ENCODE measurements around the gene DMKN.

DMKN gene

DNA sequence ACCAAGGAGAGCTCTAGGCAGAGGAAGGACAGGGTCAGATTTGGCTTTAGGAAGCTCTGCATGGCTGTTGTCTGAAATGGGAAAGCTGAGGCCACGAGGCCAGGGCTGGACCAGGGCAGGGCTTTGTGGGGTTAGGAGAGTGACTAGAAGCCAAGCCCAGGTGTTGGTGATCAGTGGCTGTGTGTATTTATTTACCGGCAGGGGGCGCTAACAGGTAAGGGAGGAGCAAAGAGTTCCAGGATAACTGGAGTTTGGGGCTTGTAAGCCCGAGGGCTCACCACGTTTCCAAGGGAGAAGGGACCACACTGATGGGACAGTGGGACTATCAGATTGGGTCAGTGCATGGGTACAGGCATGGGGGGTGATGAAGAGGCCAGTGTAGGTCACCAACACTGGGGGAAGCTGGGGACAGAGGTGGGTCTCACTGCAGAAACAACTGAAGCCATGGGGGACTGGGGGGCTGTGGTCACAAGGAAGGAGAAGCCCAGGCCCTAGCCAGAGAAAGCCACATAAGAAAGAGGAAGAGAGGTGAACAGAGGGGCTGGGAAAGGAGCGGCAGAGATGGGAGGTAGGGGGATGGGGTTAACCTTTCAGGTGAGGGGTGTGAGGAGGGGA lies 35.8 kb upstream of the DMKN start:
- TF ChIP-seq, protein P1, sequence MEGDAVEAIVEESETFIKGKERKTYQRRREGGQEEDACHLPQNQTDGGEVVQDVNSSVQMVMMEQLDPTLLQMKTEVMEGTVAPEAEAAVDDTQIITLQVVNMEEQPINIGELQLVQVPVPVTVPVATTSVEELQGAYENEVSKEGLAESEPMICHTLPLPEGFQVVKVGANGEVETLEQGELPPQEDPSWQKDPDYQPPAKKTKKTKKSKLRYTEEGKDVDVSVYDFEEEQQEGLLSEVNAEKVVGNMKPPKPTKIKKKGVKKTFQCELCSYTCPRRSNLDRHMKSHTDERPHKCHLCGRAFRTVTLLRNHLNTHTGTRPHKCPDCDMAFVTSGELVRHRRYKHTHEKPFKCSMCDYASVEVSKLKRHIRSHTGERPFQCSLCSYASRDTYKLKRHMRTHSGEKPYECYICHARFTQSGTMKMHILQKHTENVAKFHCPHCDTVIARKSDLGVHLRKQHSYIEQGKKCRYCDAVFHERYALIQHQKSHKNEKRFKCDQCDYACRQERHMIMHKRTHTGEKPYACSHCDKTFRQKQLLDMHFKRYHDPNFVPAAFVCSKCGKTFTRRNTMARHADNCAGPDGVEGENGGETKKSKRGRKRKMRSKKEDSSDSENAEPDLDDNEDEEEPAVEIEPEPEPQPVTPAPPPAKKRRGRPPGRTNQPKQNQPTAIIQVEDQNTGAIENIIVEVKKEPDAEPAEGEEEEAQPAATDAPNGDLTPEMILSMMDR (IDR thresholded peaks at IDR 0.05; ENCODE audit: low read depth, low read length, missing control alignments), result peak; percentile 72
- no peak for DNase-seq (ENCODE audit: extremely low read depth, low read depth)
- no peak overlapping the region for H3K4me3 ChIP-seq (replicated peaks; ENCODE audit: low read depth, low read length)

DNA sequence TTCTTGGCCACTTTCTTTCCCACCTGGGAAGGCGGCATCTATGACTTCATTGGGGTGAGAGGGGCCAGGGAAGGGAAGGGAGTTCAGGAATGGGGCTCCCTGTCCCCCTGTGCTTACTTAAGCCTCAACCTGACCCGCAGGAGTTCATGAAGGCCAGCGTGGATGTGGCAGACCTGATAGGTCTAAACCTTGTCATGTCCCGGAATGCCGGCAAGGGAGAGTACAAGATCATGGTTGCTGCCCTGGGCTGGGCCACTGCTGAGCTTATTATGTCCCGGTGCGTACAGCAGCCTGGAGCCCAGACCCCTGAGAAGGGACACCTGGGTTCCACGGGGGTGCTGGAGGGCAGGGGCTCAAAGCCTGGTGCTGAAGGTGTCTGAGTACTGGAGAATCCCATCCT lies 33.1 kb upstream of the DMKN start:
- TF ChIP-seq, protein P1 (IDR thresholded peaks at IDR 0.05; ENCODE audit: low read depth, low read length, missing control alignments), result no peak
- DNase-seq (ENCODE audit: extremely low read depth, low read depth), result no peak
- peak overlapping the region; percentile 96 for H3K4me3 ChIP-seq (replicated peaks; ENCODE audit: low read depth, low read length)

DNA sequence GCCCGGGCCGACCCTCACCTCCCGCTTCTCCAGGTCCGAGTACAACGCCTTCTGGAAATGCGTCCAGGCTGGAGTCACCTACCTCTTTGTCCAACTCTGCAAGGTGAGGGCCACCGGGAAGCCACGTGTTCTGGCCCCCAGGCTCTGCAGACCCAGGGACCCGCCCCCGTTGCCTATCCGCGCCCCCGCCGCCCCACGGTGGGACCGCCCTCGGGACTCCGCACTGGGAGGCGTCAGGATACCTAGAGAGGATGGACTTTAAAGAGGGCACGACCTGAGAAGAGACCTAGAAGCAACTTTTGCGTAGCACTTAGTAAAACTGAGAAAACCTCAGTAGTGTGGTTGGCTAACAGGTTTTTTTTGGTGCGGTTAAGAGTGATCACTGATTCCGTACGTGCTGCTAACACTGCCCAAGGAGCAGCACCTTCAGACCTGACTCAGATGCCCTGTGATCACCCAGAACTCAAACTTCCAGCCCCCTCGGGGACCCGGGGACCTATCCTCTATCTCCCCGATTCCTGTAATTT lies 32.5 kb upstream of the DMKN start:
- DNase-seq (ENCODE audit: extremely low read depth, low read depth), result no peak
- TF ChIP-seq, protein P1 (IDR thresholded peaks at IDR 0.05; ENCODE audit: low read depth, low read length, missing control alignments), result no peak
- peak overlapping the region; percentile 96 for H3K4me3 ChIP-seq (replicated peaks; ENCODE audit: low read depth, low read length)

DNA sequence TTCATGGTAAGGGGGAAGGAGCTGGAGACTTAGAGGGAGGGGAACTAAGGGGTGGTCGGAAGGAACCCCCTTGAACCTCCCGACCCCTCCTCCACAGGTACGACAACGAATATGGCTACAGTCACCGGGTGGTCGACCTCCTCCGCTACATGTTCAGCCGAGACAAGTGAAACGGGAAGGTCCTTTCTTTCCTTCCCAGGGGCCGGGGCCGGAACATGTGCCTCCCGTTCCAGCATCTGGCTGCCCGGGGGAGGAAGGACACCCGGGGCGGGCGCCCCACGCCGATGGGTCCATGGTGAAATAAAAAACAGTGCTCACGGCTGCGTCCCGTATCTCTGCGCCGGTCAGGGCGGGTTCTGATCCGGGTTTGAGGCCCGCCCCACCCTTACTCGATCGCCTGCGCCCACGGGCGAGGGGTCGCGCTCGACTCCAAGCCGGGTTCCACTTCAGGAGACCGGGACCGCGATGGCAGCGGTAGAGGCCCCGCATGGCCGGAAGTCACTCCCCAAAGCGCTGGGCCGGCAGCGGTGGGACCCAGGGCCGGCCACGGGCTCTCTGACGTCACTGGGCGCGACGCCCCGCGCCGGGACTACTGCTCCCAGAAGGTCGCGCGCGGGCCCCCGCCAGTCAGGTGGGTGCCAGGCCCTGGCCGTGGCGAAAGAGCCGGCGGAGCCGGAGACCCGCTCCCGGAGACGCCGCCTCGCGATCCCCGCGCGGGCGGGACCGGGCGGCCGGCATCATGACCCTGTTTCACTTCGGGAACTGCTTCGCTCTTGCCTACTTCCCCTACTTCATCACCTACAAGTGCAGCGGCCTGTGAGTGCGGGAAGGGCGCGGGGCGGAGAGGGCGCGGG lies 31.8 kb upstream of the DMKN start, which contains the start of gene TMEM147:
Gene TMEM147, plus strand, starts transcription at position 626 of the 854 bp plus-strand sequence. Its CDS starts 114 bp downstream, at position 740.
- DNase-seq (ENCODE audit: extremely low read depth, low read depth), result peak; percentile 38
- TF ChIP-seq, protein P1 (IDR thresholded peaks at IDR 0.05; ENCODE audit: low read depth, low read length, missing control alignments), result no peak
- H3K4me3 ChIP-seq (replicated peaks; ENCODE audit: low read depth, low read length), result peak within 1 kb of the TSS; percentile 96

DNA sequence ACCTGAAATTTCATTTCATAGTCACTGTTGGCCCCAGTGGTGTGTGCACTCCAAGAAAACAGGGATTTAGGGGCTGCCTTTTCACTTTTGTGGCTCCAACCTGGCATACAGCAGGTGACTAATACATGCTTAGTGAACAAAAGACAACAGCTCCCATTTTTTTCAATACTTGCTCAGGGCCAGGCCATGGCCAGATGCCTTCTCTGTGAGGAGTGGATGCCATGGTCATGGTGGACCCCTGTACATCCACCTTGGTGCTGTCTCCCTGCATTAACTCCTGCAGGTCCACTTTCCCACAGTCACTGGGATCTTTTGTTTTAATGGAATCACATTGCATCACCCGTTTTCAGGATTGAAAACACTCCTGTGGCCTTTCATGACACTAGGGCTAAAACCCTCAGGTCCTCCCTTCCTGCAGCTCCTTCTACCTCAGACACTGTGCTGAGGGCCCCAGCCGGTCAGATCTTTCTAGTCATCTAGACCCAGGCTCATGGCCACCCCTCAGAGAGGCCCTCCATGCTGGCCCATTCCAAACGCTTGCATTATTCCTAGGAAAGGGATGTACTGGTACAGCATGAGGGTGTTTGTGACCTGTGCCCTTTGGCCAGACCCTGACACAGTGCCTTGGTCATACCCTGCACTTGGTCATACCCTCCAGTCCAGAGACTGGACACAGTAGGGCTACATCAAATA lies 30.8 kb upstream of the DMKN start:
- H3K4me3 ChIP-seq (replicated peaks; ENCODE audit: low read depth, low read length), result peak overlapping the region; percentile 96
- DNase-seq (ENCODE audit: extremely low read depth, low read depth), result no peak
- TF ChIP-seq, protein P1 (IDR thresholded peaks at IDR 0.05; ENCODE audit: low read depth, low read length, missing control alignments), result no peak

DNA sequence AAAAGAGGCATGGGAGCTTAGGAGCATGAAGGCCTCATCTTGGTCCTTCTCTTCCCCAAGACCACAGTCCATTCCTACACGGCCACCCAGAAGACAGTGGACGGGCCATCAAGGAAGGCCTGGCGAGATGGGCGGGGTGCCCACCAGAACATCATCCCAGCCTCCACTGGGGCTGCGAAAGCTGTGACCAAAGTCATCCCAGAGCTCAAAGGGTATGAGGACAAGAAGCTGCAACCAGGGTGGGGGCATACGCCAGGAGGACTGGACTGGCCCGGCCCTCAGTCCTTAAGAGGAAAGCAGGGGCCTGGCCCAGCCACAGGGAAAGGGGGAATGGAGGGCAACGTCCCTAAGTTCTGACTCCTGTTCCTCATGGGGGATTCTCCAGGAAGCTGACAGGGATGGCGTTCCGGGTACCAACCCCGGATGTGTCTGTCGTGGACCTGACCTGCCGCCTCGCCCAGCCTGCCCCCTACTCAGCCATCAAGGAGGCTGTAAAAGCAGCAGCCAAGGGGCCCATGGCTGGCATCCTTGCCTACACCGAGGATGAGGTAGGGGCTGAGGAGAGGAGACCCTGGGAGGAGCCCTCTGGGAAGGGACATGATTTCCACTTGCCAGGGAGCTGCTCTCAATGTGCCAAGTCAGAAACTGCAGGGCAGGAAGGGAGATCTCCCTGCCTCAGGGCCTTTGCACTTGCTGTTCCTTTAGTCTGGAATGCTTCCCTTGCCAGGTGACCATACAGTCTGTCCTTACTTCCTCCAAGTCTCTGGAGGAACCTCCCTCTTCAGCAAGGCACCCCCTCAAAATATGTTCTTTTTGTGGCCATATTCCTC lies 30.0 kb upstream of the DMKN start:
- peak overlapping the region; percentile 96 for H3K4me3 ChIP-seq (replicated peaks; ENCODE audit: low read depth, low read length)
- TF ChIP-seq, protein P1 (IDR thresholded peaks at IDR 0.05; ENCODE audit: low read depth, low read length, missing control alignments), result no peak
- DNase-seq (ENCODE audit: extremely low read depth, low read depth), result no peak

Data from HFF-Myc (cell line).